ENCODE measurements around the gene NKD2.
"Not testable (repeated sequence)": the region's sequence is repeated elsewhere in the genome, so short reads cannot be mapped to it uniquely, and the experiment has no call there.

The NKD2 gene

GRCh38 chr5:1073239-1074102 lies 64.9 kb downstream of the NKD2 start:
- DNase-seq (ENCODE audit: low spot score) = no peak

GRCh38 chr5:1074226-1074625 lies 65.6 kb downstream of the NKD2 start:
- DNase-seq (ENCODE audit: low spot score) = no peak

DNA sequence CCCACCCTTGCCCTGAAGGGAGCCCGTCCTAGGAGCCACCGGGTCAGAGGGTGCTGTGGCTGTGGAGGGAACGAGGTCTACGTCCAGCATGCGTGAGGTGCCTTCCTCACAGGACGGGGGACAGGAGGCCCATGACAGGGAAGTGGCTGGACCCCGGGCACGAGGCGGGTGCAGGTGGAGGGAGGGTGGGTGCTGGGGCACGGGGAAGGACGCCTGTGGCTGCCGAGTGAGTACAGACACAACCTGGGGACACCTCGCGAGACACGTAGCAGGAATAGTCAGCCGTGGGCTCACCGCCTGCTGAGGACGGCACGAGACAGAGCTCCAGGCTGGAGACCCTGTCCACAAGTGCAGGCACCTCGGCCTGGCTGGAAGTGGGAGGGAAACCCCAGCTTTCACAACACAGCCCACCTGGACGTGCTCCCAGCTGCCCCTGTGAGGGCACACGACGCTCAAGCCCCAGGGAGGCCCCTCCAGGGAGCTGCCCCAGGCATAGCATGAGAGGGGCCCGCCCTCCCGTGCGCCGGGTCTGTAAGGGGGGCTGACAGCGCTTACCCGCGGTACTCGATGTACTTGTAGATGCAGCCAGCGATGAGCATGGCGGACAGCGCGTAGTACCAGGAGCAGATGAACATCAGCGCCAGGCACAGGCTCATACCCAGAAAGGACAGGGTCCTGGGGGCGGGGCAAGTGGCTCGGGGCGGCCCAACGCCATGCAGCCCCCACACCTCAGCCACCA lies 66.4 kb downstream of the NKD2 start:
- no peak for DNase-seq (ENCODE audit: low spot score)

GRCh38 chr5:1075555-1075881 lies 66.9 kb downstream of the NKD2 start:
- DNase-seq (ENCODE audit: low spot score) = no peak

DNA sequence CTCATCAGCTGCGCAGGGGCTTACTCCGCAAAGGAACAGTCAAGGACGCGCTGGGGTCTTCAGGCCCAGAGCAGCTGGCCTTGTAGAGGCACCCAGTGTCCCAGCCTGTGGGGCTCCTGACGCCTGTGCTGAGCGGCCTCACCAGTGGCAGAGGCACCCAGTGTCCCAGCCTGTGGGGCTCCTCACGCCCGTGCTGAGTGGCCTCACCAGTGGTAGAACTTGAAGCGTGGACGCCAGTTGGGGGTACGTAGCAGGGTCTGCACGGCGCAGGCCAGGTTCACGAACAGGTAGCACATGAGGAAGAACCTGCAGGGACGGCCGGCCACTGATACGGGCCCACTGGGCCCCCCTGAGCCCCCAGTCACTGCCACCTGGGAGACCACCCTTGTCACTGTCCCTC lies 67.3 kb downstream of the NKD2 start:
- DNase-seq (ENCODE audit: low spot score) = no peak

DNA sequence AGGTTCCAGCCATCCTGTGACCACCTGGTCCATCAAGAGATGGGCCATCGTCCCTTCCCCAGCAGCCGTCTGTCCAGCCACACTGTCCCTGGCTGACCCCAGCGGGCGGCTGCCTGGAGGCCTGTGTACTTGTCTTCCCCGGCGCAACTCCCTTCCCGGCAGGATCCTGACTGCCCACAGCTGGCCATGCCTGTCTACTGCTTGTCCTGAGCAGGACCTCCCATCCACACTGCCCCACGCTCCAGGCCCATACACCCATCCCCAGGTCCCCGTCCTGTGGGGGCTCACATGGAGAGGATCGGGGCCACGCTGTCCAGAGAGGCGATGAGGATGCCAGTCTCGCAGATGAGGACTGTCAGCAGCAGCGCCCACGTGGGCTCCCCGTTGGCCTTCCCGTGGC lies 67.8 kb downstream of the NKD2 start:
- DNase-seq (ENCODE audit: low spot score) = no peak

DNA sequence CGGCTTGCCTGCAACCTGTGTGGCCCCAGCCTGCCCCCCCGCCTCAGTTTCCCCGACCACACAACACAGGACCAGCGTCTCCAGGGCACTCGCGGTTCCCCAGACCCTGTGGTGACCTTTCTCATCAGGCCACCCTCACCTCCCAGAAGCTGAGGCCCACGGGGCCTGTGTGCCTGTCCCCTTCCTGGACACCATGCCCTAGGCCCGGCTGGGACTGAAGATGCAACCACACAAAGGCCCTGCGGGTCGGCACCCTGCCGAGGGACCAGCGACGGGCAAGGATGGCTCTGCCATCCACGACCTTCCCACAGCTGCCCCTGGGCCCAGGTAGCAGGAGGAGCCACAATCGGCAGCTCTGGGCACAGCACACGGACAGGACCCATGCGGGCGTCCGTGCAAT lies 68.4 kb downstream of the NKD2 start:
- DNase-seq (ENCODE audit: low spot score) = no peak

DNA sequence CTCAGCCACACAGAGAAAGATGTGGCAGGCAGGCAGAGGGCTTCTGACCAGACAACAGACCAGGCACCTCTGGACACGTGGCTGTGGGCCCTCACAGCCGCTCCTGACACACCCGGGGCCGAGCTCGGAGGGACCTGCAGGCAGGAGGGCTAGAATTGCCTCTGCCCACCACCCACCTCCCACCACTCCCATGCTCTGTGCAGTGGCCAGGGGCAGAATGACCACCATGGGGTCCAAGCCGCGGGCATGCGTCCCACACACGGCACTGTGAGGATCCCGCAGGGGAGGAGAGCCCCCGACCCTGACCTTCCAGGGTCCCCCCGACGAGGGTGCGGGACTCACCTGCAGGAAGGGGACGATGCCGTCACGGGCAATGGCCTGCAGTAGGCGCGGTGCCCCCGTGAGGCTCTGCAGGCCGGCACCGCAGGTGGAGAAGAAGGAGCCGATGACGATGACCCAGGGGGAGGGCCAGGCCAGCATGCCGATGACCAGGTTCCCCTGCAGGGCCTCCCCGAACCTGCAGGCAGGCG lies 69.0 kb downstream of the NKD2 start:
- no peak for DNase-seq (ENCODE audit: low spot score)

- DNase-seq (ENCODE audit: low spot score) = no peak
These were observed 69.6 kb downstream of the NKD2 start for GRCh38 chr5:1078206-1078605.

GRCh38 chr5:1078851-1079250 lies 70.2 kb downstream of the NKD2 start:
- no peak for DNase-seq (ENCODE audit: low spot score)

DNA sequence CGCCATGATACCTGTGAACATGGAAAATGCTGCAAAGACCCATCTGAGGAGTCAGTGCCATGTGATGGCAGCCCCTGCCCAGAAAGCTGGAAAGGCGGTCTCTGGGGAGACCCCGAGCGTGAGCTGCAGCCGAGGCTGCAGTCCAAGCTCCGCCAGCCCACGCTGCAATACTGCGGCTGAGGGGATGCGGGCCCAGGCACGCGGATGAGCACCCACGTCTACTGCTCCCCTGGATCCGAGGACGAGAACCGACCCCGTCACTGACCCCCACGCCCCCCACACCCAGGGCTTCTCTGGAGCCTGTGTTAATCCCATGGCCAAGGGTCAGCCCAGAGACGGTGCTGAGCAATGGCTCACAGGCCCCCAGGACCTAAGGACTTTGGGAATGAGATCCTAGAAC lies 70.9 kb downstream of the NKD2 start:
- no peak for DNase-seq (ENCODE audit: low spot score)

GRCh38 chr5:1079961-1080360 lies 71.4 kb downstream of the NKD2 start:
- no peak for DNase-seq (ENCODE audit: low spot score)

- no peak for DNase-seq (ENCODE audit: low spot score)
These were observed 71.8 kb downstream of the NKD2 start for GRCh38 chr5:1080432-1080831.

DNA sequence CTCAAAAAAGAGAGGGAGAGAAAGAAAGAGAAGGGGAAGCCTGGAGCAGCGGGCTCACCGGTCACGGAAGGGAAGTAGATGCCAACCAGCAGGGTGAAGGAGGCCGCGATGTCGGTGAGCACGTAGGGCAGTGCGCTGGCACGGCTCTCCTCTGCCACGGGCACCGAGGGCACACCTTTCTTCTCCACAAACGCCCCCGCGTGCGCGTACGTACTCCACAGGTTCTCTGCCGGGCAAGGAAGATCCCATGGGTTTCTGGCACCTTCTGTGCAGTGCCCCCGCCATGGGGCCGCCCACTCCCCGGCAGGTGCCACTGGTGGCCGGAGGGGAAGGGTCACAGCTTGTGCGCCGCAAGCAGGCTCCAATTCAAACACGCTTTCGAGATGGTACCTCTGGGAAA lies 72.9 kb downstream of the NKD2 start:
- DNase-seq (ENCODE audit: low spot score) = no peak

DNA sequence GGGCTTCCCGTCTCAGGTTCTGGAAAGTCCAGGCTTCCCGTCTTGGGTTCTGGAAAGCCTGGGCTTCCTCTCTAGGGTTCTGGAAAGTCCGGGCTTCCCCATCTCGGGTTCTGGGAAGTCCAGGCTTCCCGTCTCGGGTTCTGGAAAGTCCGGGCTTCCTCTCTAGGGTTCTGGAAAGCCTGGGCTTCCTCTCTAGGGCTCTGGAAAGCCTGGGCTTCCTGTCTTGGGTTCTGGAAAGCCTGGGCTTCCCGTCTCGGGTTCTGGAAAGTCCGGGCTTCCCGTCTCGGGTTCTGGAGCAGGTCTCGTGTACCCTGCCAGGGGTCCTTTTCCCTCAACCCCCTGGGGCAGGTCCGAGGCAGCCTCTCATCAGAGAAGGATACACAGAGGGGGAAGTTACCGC lies 74.4 kb downstream of the NKD2 start:
- not testable (repeated sequence) for DNase-seq (ENCODE audit: low spot score)

GRCh38 chr5:1083823-1084605 lies 75.4 kb downstream of the NKD2 start:
- DNase-seq (ENCODE audit: low spot score) = no peak

DNA sequence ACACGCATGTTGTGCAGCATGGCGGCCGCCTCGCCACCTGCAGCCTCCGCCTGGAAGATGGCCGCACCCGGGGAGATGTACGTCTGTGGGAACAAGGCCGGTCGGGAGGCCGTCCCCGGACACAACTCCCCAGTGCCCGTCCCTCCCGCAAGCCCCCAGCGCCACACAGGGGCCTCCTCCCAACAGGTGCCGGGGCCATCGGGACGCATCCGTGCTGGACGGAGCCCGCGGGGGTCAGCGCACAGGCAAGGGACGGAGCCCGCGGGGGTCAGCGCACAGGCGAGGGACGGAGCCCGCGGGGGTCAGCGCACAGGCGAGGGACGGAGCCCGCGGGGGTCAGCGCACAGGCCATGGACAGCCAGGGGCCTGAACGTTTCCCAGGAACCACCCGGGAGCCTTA lies 76.8 kb downstream of the NKD2 start:
- DNase-seq (ENCODE audit: low spot score) = no peak

- no peak for DNase-seq (ENCODE audit: low spot score)
These were observed 77.5 kb downstream of the NKD2 start for GRCh38 chr5:1086137-1086536.

DNA sequence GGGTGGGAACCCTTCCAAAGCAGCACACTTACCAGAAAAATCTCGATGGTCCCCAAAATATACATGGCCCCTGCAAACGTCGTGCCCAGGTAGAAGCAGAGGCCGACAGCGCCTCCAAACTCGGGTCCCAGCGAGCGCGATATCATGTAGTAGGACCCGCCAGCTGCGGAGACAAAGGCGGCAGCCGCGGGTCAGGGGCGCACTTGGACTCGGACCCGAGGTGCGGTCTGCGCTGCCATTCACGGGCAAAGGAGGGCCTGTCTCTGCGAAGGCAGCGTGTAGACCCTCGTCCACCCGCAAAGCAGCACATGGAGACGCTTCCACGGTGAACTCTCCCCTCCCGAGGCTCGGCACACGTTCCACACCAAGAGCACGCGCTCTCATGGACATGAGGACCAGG lies 78.3 kb downstream of the NKD2 start:
- no peak for DNase-seq (ENCODE audit: low spot score)

GRCh38 chr5:1087428-1087827 lies 78.8 kb downstream of the NKD2 start:
- no peak for DNase-seq (ENCODE audit: low spot score)

DNA sequence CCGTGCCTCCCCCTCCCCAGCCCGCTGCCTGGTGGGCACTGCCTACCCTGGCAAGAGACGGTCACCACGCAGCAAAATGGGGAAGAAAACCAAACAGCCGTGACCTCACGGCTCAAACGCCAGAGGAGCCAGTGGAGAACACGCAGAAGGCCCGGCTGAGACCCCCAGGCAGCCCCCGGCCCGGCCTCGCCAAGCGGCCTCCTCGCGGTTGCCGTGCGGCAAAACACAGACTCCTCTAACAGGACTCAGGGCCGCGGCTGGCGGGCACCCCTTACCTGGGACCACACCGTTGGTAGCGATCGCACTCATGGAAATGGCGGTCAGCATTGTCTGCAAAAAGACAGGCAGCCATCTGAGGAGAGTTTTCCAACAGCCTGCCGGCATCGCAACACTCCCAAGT lies 79.4 kb downstream of the NKD2 start:
- no peak for DNase-seq (ENCODE audit: low spot score)
